HG02840 (cell line): ENCODE data around the gene DCDC2.
"Not testable (repeated sequence)": the region's sequence is repeated elsewhere in the genome, so short reads cannot be mapped to it uniquely, and the experiment has no call there.

Experiments
- ATAC-seq: cut with Tn5 transposase; IDR thresholded peaks from one replicate; pipeline ENCODE4 v1.9.1; 2021; ENCODE audit warnings: mild to moderate bottlenecking, moderate library complexity, moderate number of reproducible peaks; ENCODE audit not compliant: unreplicated experiment, low FRiP score

The DCDC2 gene

DNA sequence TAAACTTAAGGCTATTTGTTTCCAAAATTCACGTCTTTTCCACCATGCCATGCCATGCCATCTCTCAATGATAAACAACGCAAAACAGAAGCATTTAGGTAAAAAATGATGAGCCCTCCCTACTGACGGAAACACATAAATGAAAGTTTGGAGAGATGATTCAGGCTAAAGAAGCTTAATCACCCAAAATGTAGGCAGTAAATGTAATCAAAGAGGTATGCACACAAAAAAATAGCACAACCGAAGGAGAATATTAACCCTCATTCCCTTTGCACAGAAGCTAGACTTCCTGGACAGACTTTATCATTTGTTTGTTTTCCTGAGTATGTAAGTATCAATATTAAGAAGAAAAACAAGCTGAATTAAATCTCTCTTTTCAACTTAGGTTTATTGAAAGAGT lies 28.8 kb downstream of the DCDC2 start:
- ATAC-seq = no peak

- ATAC-seq = no peak
Observed at GRCh38 chr6:24327756-24328155, 30.1 kb downstream of the DCDC2 start.

DNA sequence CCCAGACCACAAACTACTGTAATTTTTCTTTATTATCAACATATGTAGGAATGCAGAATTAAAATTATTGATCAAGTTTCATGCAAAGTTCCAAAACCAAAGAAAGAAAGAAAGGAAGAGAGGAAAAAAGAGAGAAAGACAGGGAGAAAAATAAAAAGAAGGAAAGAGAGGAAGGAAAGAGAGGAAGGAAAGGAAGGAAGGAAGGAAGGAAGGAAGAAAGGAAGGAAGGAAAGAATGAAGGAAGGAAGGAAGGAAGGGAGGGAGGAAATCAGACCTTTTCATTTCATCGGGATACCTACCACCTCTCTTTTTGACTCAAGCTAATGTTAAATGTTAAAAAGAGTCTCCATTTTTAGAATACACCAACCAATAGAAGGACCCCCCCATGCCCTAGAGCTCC lies 31.9 kb downstream of the DCDC2 start:
- ATAC-seq = no peak

DNA sequence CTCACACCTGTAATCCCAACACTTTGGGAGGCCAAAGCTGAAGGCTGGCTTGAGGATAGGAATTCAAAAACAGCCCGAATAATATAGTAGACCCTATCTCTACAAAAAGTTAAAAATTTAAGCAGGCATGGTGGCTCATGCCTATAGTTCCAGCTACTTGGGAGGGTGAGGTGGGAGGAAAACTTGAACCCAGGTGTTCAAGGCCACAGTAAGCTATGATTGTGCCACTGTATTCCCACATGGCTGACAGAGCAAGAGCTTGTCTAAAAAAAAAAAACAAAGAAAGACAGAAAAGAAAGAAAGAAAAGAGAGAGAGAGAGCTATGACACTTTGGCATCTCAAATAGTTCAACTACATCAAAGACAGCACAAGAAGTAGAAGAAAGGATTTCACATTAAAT lies 33.2 kb downstream of the DCDC2 start:
- no peak for ATAC-seq

- ATAC-seq = no peak
Observed at GRCh38 chr6:24323632-24324337, 34.1 kb downstream of the DCDC2 start.

DNA sequence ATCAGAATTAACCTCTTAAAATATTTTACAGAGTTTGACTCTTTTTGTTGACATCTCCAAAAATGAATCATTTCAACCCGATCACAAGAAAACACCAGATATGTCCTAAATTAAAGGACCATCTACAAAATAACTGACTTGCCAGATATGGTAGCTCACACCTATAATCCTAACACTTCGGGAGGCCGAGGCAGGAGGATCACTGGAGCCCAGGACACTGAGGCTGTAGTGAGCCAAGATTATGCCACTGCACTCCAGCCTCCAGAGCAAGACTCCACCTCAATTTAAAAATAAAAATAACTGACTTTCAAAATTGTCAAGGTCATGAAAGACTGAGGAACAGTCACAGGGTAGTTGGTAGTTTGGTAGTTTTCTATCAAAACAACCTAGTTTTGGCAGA lies 34.9 kb downstream of the DCDC2 start:
- no peak for ATAC-seq

DNA sequence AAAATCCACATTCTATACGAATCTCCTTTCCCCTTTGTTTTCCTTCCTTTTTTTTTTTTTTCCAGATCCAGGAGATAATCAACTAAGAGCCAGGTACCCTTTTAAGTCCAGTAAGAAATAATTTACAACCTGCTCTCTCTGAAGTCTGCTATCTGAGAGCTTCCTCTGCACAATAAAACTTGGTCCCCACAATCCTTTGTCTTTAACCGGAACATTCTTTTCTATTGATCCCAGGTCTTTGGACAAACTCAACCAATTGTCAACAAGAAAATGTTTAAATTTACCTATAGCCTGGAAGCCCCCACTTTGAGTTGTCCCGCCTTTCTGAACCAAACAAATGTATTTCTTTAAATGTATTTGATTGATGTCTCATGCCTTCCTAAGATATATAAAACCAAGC lies 35.4 kb downstream of the DCDC2 start:
- ATAC-seq = not testable (repeated sequence)

GRCh38 chr6:24321538-24322162 lies 36.2 kb downstream of the DCDC2 start:
- ATAC-seq = no peak

- ATAC-seq = no peak
Observed at GRCh38 chr6:24313251-24314141, 44.4 kb downstream of the DCDC2 start.

DNA sequence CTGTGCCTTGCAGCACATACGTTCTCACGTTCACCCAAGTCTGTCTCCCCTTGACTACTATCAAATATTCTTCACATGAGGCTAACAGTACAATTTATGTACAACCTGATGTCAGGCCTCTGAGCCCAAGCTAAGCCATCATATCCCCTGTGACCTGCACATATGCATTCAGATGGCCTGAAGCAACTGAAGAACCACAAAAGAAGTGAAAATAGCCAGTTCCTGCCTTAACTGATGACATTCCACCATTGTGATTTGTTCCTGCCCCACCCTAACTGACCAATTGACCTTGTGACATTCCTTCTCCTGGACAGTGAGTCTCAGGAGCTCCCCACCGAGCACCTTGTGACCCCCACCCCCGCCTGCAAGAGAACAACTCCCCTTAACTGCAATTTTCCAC lies 46.1 kb downstream of the DCDC2 start:
- ATAC-seq = not testable (repeated sequence)

DNA sequence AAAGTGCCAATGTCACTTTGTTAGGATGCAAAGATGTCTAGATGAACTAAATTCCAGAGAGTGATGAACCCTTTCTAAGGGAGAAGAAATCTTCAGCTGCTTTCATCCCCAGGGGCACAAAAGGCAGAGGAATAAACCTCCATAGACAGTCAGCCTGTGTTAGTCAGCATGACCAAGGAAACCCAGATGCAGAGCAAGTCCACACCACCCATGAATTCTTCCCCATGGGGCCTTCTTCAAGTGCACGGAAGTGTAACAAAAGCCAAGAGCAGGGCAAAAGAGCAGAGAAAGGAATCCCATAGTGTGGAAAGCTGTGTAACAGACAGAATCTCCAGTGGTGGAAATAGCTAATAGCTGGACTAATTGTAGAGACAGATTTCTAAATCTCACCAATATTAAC lies 50.0 kb downstream of the DCDC2 start:
- no peak for ATAC-seq

DNA sequence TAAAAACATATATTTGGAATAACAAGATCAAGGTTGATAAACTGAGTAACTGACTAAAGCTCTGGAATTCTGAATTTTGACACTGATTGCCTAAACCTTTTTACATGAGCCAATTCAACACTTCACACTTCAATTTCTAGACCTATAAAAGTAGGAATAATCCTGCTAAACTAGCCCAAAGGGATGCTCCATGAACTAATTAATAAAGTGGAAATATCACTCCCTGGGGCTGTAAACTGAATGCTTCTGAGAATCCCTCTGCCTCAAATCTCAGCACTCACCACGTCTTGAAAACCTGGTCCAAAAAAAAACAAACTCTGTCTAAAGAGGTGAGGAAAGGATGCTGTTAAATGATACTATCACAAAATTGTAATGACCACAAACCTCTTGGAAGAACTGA lies 50.9 kb downstream of the DCDC2 start:
- no peak for ATAC-seq

GRCh38 chr6:24306038-24306437 lies 51.8 kb downstream of the DCDC2 start:
- ATAC-seq = no peak

GRCh38 chr6:24296944-24297343 lies 60.9 kb downstream of the DCDC2 start:
- ATAC-seq = no peak

- ATAC-seq = not testable (repeated sequence)
Observed at GRCh38 chr6:24293852-24294251, 64.0 kb downstream of the DCDC2 start.

DNA sequence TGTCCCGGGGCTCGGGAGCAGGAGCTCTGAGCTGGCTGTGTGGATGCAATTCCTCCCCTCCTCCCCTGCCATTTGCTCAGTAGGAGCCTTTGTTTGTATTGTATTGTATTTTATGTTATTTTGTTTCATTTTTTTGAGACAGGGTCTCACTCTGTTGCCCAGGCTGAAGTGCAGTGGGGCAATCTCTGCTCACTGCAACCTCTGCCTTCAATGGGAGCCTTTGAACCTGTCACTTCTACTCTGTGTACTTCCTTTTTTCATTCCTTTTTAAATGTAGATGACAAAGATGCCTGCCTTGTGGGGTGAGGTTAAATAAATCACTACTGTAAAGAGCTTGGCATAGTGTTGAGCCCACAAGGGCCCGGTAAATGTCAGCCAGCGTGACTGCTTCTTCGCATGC lies 70.6 kb downstream of the DCDC2 start:
- ATAC-seq = no peak

GRCh38 chr6:24284006-24284405 lies 73.9 kb downstream of the DCDC2 start:
- ATAC-seq = no peak

- peak; percentile 77 for ATAC-seq
Observed at GRCh38 chr6:24283043-24283985, 74.5 kb downstream of the DCDC2 start.

DNA sequence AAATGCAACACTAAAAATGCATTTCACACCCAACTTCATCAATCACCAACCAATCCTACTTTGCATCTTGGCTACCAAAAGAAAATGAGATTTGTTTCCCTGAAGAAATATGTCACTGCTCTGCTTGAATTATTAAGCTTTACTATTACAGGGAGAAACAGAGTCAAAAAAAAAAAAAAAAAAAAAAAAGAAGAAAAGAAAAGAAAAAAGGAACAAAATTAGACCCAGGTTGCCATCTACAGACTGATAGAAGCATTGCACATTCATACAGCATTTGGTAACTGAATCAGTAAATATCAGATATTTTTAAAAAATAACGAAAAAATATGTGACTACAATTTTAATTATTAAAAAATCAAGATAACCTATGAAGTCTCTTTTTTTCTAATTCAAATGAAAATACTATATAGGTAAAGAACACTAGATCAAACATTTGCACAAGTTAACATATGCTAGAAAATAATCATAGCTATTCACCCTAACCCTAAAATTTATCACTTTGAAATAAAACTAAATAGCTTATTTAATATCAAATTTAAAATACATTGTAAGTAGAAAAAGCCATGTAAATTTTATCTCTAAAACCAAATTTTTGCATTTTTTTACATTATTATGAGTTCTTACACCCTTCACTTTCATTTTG lies 83.3 kb downstream of the DCDC2 start:
- ATAC-seq = no peak
